Parathyroid adenoma (tissue), 2 donors: Measurements from ENCODE around the gene NEGR1.

ENCODE experiments used
- H2AFZ ChIP-seq: fragments of 300-600 bp; sonication (generic); one replicate; pipeline ENCODE4 v1.7.0; 2017; ENCODE audit warnings: antibody characterized with exemption, mild to moderate bottlenecking
- H3K27ac ChIP-seq: fragments of 300-600 bp; sonication (generic); one replicate; pipeline ENCODE4 v1.7.0; 2017
- H3K27me3 ChIP-seq: fragments of 300-600 bp; sonication (generic); one replicate; pipeline ENCODE4 v1.7.0; 2017; ENCODE audit warnings: low read length; ENCODE audit not compliant: control insufficient read depth, insufficient read depth
- H3K36me3 ChIP-seq: fragments of 300-600 bp; sonication (generic); one replicate; pipeline ENCODE4 v1.7.0; 2017; ENCODE audit warnings: low read length; ENCODE audit not compliant: control insufficient read depth, insufficient read depth
- H3K4me1 ChIP-seq: fragments of 300-600 bp; sonication (generic); one replicate; pipeline ENCODE4 v1.7.0; 2017; ENCODE audit warnings: control low read depth
- H3K4me2 ChIP-seq: fragments of 300-600 bp; sonication (generic); one replicate; pipeline ENCODE4 v1.7.0; 2017; ENCODE audit warnings: low read length
- H3K4me3 ChIP-seq: fragments of 300-600 bp; sonication (generic); one replicate; pipeline ENCODE4 v1.7.0; 2017; ENCODE audit warnings: low read depth, low read length
- H3K79me2 ChIP-seq: fragments of 300-600 bp; sonication (generic); one replicate; pipeline ENCODE4 v1.7.0; 2017; ENCODE audit warnings: control low read depth
- H3K9ac ChIP-seq: fragments of 300-600 bp; sonication (generic); one replicate; pipeline ENCODE4 v1.7.0; 2017; ENCODE audit warnings: mild to moderate bottlenecking
- H3K9me3 ChIP-seq: fragments of 300-600 bp; sonication (generic); one replicate; pipeline ENCODE4 v1.7.0; 2017; ENCODE audit warnings: low read length; ENCODE audit not compliant: control insufficient read depth
- CTCF ChIP-seq: fragments of 300-600 bp; sonication (generic); IDR thresholded peaks from one replicate; pipeline ENCODE4 v1.7.0; 2017; ENCODE audit warnings: antibody characterized with exemption, mild to moderate bottlenecking
- donor health status: primary hyperparathyroidism.

NEGR1 gene

DNA sequence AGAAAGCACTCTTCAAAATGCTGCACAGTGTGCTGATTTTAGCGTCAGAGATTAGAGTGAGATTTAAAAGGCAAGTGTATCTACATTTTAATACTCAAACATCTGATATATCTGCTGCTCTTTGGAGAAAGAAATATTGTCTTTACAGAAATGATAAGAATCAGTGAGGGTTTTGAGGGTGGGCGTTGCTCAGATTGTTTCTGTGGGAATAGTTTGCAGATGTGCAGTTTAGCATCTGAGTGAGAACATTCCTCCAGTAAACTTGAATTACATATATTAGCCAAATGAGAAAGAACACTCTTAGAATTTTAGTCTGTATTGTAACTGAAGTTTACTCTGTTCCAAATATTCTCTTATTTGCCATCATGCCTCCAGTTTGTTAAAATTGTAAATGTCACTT, 549.2 kb downstream of the NEGR1 start:
- no peaks in the 10 kb centered on the region for H3K27me3 ChIP-seq
- H3K4me3 ChIP-seq = no peak overlapping the region
- TF ChIP-seq CTCF = no peak
- H2AFZ ChIP-seq = no peak overlapping the region
- H3K27ac ChIP-seq = no peak overlapping the region
- H3K9ac ChIP-seq = no peak overlapping the region
- no peaks in the 10 kb centered on the region for H3K9me3 ChIP-seq
- H3K79me2 ChIP-seq = no peaks in the 10 kb centered on the region
- H3K4me2 ChIP-seq = no peak overlapping the region
- H3K36me3 ChIP-seq = no peaks in the 10 kb centered on the region
- H3K4me1 ChIP-seq = no peaks in the 10 kb centered on the region

- no peak overlapping the region for H3K4me3 ChIP-seq
- H2AFZ ChIP-seq = no peak overlapping the region
- no peak overlapping the region for H3K4me2 ChIP-seq
- H3K79me2 ChIP-seq = no peaks in the 10 kb centered on the region
- H3K9ac ChIP-seq = no peak overlapping the region
- H3K36me3 ChIP-seq = no peaks in the 10 kb centered on the region
- H3K9me3 ChIP-seq = no peaks in the 10 kb centered on the region
- H3K27ac ChIP-seq = no peak overlapping the region
- no peak for TF ChIP-seq CTCF
- no peaks in the 10 kb centered on the region for H3K27me3 ChIP-seq
- H3K4me1 ChIP-seq = no peaks in the 10 kb centered on the region
Observed at GRCh38 chr1:71721532-71721931, 560.8 kb downstream of the NEGR1 start.

DNA sequence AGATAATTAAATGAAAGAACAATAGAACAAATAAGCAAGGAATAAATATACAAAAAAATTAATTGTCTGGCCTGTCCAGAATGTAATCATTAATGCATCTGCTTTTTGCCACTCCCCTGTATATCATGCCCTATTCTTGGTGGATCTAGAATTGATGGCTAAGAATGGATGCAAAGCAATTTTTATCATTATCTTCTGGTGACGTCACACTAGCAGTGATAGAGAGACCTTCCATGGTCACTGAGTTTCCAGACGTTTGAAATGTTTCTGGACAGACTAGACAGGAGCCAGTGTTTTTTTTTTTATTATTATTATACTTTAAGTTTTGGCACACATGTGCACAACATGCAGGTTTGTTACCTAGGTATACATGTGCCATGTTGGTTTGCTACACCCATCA, 563.0 kb downstream of the NEGR1 start:
- H3K36me3 ChIP-seq = no peaks in the 10 kb centered on the region
- H3K27me3 ChIP-seq = no peaks in the 10 kb centered on the region
- no peaks in the 10 kb centered on the region for H3K79me2 ChIP-seq
- no peak overlapping the region for H3K27ac ChIP-seq
- H3K4me3 ChIP-seq = no peak overlapping the region
- no peak overlapping the region for H3K4me2 ChIP-seq
- H3K9ac ChIP-seq = no peak overlapping the region
- no peaks in the 10 kb centered on the region for H3K4me1 ChIP-seq
- no peak for TF ChIP-seq CTCF
- H3K9me3 ChIP-seq = no peaks in the 10 kb centered on the region
- no peak overlapping the region for H2AFZ ChIP-seq

DNA sequence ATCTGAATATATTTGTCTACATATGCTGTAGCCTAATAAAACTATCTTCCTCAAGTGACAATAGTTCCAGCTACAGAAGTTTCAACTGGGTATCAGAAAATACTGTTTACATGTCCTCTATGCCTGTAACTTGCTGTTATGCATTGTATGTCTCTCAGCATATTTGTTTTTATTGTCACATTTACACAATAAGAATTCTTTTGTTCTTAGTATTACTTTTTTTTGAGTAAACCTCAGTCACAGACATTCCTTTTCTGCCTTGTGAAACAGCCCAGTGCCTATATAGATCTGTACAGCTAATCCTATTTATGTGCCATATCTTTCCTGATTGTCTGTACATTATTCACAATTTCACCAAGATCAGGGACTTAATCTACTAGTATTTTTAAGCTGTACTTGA, 565.2 kb downstream of the NEGR1 start:
- Histone ChIP-seq H3K36me3 (no peaks in the 10 kb centered on the region), H3K9ac (no peak overlapping the region), H3K9me3 (no peaks in the 10 kb centered on the region), H3K79me2 (no peaks in the 10 kb centered on the region), H3K4me2 (no peak overlapping the region), H2AFZ (no peak overlapping the region), H3K27me3 (no peaks in the 10 kb centered on the region), H3K27ac (no peak overlapping the region), H3K4me3 (no peak overlapping the region), H3K4me1 (no peaks in the 10 kb centered on the region)
- TF ChIP-seq CTCF = no peak

GRCh38 chr1:71711456-71711855, 570.9 kb downstream of the NEGR1 start:
- no peak for TF ChIP-seq CTCF
- H2AFZ ChIP-seq = no peak overlapping the region
- H3K27me3 ChIP-seq = no peaks in the 10 kb centered on the region
- no peaks in the 10 kb centered on the region for H3K79me2 ChIP-seq
- no peak overlapping the region for H3K4me2 ChIP-seq
- H3K9me3 ChIP-seq = no peaks in the 10 kb centered on the region
- no peak overlapping the region for H3K4me3 ChIP-seq
- H3K27ac ChIP-seq = no peak overlapping the region
- H3K36me3 ChIP-seq = no peaks in the 10 kb centered on the region
- no peak overlapping the region for H3K9ac ChIP-seq
- no peaks in the 10 kb centered on the region for H3K4me1 ChIP-seq
